Measurements from ENCODE around the gene OR10A4.

The OR10A4 gene

GRCh38 chr11:6850526-6850925 lies 25.9 kb upstream of the OR10A4 start:
- no peak for TF ChIP-seq CTCF (IDR thresholded peaks at IDR 0.05)

- no peak for TF ChIP-seq CTCF (IDR thresholded peaks at IDR 0.05)
Measured at GRCh38 chr11:6855971-6856541, 20.4 kb upstream of the OR10A4 start.

- no peak for TF ChIP-seq CTCF (IDR thresholded peaks at IDR 0.05)
Measured at GRCh38 chr11:6856871-6857270, 19.6 kb upstream of the OR10A4 start.

GRCh38 chr11:6862961-6863360 lies 13.5 kb upstream of the OR10A4 start, which contains the start of gene OR10A2:
TSS of gene OR10A2 (plus strand) at chr11:6863057. CDS start at chr11:6869755, 6,698 bp downstream.
- no peak for TF ChIP-seq CTCF (IDR thresholded peaks at IDR 0.05)

GRCh38 chr11:6864438-6864837 lies 12.0 kb upstream of the OR10A4 start:
- no peak for TF ChIP-seq CTCF (IDR thresholded peaks at IDR 0.05)

- TF ChIP-seq CTCF (IDR thresholded peaks at IDR 0.05), result no peak
Measured at GRCh38 chr11:6871278-6871677, 5.1 kb upstream of the OR10A4 start.

GRCh38 chr11:6875761-6876160 lies 664 bp upstream of the OR10A4 start:
- no peak for TF ChIP-seq CTCF (IDR thresholded peaks at IDR 0.05)

GRCh38 chr11:6876914-6877313 lies 489 bp downstream of the OR10A4 start:
- no peak for TF ChIP-seq CTCF (IDR thresholded peaks at IDR 0.05)

Measured in LNCAP (cell line).